Testis (tissue), 2 donors: Measurements from ENCODE around the gene SLU7.

Experiments used
- CTCF ChIP-seq, 3 experiments: fragments of 450-650 bp in 2 of 3; fragments of 200-600 bp in 1 of 3; sonication (generic) in 1 of 3; IDR thresholded peaks; one replicate each; pipeline ENCODE4 v1.5.1; 2016 to 2019; ENCODE audit warnings: antibody characterized with exemption in 3 of 3, mild to moderate bottlenecking in 2 of 3, moderate library complexity in 1 of 3
- POLR2A ChIP-seq: fragments of 450-650 bp; IDR thresholded peaks from one replicate; pipeline ENCODE4 v1.6.1; 2017; ENCODE audit warnings: antibody characterized with exemption, mild to moderate bottlenecking, moderate library complexity

GRCh38 chr5:160360310-160360709 is 58.6 kb downstream of the SLU7 start:
- TF ChIP-seq CTCF (IDR thresholded peaks at IDR 0.05) (no peak), POLR2A (no peak)
